ENCODE measurements around the gene GRAMD1B. TPM values are rescaled to one million over a fixed set of nuclear protein-coding genes. Genes with fewer than 3 reads are reported as not detected.

Gene GRAMD1B
- total RNA-seq, 4 donors from 2014 or later = 2.1 to 7.8 (median 3.2) TPM

DNA sequence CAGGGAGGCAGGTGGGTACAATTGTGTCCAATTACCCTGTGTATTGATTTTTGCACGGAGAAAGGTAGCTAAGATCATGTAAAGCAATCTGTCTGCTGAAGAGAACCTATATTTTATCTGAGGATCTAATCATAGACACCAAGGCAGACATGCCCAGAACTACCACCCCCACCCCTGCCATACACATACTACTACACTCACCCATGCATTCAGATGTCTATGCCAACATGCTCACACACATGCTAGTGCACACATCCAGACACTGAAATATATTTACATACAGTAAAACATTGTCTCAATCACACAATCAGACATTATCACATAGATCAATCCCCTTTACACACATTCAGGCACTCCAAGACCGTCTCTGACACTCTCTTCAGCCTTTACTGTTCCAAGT is 222.5 kb downstream of the GRAMD1B start:
- Histone ChIP-seq H3K9me3 (no peaks in the 10 kb centered on the region), H3K4me3 (peak overlapping the region in 3 of 4 donors; percentile 68 to 94 (median 72)), H3K36me3 (no peaks in the 10 kb centered on the region), H3K27me3 (no peaks in the 10 kb centered on the region), H3K4me1 (peaks cover 23 to 36% of the 10 kb centered on the region in 2 donors), H3K27ac (no peak overlapping the region)
- DNase-seq (no peak), ATAC-seq (no peak)
- in situ Hi-C loops (cut with MboI; ENCODE audit: low sequenced_read_pairs in 4 of 4) (no loop called here), intact Hi-C loops (cut with DNase I; ENCODE audit: low total_unique reads) (no loop called here)
- TF ChIP-seq POLR2A (IDR thresholded peaks at IDR 0.05) = no peak
- TF ChIP-seq, protein P1, sequence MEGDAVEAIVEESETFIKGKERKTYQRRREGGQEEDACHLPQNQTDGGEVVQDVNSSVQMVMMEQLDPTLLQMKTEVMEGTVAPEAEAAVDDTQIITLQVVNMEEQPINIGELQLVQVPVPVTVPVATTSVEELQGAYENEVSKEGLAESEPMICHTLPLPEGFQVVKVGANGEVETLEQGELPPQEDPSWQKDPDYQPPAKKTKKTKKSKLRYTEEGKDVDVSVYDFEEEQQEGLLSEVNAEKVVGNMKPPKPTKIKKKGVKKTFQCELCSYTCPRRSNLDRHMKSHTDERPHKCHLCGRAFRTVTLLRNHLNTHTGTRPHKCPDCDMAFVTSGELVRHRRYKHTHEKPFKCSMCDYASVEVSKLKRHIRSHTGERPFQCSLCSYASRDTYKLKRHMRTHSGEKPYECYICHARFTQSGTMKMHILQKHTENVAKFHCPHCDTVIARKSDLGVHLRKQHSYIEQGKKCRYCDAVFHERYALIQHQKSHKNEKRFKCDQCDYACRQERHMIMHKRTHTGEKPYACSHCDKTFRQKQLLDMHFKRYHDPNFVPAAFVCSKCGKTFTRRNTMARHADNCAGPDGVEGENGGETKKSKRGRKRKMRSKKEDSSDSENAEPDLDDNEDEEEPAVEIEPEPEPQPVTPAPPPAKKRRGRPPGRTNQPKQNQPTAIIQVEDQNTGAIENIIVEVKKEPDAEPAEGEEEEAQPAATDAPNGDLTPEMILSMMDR (IDR thresholded peaks at IDR 0.05 in 4 of 5, conservative IDR thresholded peaks at IDR 0.05 in 1 of 5) = no peak

DNA sequence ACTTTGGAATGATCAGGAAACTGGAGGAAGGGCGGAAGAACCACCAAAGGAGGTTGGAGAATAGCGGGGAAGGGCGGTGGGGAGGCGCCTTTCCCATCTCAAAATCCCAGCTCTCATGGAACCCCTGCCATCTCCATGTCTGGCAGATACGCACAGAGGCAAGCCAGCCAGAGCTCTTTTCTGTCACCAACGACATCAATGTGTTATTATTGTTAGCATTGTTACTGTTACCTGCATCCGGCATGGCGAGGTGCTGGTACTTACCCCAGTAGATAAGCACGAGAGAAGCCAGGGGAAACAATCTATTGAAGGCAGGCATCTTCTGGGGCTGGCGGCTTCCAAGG is 223.4 kb downstream of the GRAMD1B start:
- TF ChIP-seq POLR2A (IDR thresholded peaks at IDR 0.05) = no peak
- TF ChIP-seq, protein P1 (IDR thresholded peaks at IDR 0.05 in 4 of 5, conservative IDR thresholded peaks at IDR 0.05 in 1 of 5) = no peak
- no peaks in the 10 kb centered on the region for H3K9me3 ChIP-seq
- no peaks in the 10 kb centered on the region for H3K36me3 ChIP-seq
- peak overlapping the region; percentile 68 to 94 (median 72) for H3K4me3 ChIP-seq
- no peaks in the 10 kb centered on the region for H3K27me3 ChIP-seq
- DNase-seq = no peak
- peak overlapping the region in 2 of 4 donors; percentile 85 to 95 for H3K27ac ChIP-seq
- H3K4me1 ChIP-seq = peaks cover 26 to 36% of the 10 kb centered on the region in 2 donors
- no peak for ATAC-seq
- in situ Hi-C loops (cut with MboI; ENCODE audit: low sequenced_read_pairs in 4 of 4) = no loop called here
- intact Hi-C loops (cut with DNase I; ENCODE audit: low total_unique reads) = no loop called here

DNA sequence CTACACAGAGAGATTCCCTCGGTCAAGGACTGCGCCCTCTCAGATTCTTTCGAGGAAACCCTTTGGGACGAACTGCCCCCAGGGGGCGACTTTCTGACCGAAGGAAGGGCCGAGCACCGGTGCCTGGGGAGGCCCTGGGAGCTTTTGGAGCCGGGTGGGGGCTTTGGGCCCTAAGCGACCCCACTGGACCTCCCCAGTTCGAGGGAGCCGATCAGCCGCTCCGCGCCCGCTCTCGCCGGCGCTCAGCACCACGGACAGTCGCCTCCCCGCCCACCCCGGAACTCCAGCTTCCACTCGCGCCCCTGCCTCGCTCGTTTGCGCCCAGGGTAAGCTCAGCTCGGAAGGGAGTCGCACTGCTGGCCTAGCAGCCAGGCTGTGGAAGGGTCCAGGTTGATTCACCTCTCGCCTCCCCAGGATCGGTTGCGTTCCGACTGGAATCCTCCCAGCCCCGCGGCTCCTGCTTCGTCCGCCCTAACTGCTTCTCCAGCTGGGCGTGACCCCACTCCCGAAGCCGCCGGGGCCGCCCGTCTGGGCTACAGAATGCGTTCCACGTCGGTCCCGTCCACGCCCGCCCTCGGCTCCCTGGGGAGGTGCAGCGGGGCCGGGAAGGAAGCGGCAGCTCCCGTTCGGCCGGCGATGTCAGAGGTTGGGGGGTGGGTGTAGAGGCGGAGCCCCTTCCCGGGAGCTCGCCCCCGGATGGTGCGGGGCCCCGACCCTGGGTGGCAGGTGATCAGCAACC is 223.9 kb downstream of the GRAMD1B start:
- no peaks in the 10 kb centered on the region for H3K27me3 ChIP-seq
- H3K4me3 ChIP-seq = peak overlapping the region; percentile 68 to 94 (median 72)
- no peaks in the 10 kb centered on the region for H3K36me3 ChIP-seq
- peaks cover 26 to 36% of the 10 kb centered on the region in 2 donors for H3K4me1 ChIP-seq
- in situ Hi-C loops (cut with MboI; ENCODE audit: low sequenced_read_pairs in 4 of 4) (no loop called here), intact Hi-C loops (cut with DNase I; ENCODE audit: low total_unique reads) (loop anchor here (2.0 kb wide), 1 partner anchor 13 kb away; no protein-coding TSS in a partner anchor)
- ATAC-seq = peak; percentile 41 to 45
- no peaks in the 10 kb centered on the region for H3K9me3 ChIP-seq
- peak in 1 of 2 donors; percentile 25 for DNase-seq
- H3K27ac ChIP-seq = peak overlapping the region; percentile 85 to 95 (median 90)
- no peak for TF ChIP-seq POLR2A (IDR thresholded peaks at IDR 0.05)
- TF ChIP-seq, protein P1 (IDR thresholded peaks at IDR 0.05 in 4 of 5, conservative IDR thresholded peaks at IDR 0.05 in 1 of 5) = peak in 2 of 5 experiments; percentile 23 to 26

DNA sequence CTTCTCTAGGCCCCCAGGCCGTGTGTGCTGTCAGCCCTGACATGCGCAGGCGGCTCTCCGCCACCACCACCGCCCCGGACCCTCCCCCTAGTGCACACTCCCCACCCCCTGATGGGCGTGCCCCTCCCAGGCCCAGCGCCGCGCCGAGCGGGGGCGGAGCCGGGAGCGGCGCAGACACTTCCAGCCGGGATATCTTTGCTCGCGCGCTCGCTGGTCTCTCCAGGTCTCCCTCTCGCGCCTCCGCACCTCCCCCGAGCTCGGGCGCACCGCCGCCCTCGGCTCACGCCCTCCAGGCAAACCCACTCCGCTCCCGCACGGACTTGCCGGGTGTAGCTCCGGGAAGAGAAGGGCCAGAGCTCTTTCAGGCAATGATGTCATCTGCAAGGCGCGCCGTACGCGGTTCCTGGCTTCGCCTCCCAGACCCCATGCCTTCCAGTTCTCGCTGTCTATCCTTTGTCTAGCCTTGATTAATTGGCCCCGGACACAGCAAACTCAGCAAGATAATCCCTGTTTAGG is 224.6 kb downstream of the GRAMD1B start, which contains the start of gene SCN3B:
Gene SCN3B, minus strand, starts transcription at position 59 of the 516 bp plus-strand sequence. CDS start 823 bp downstream, outside the sequence.
- in situ Hi-C loops (cut with MboI; ENCODE audit: low sequenced_read_pairs in 4 of 4) (no loop called here), intact Hi-C loops (cut with DNase I; ENCODE audit: low total_unique reads) (loop anchor here (2.0 kb wide), 1 partner anchor 14 kb away; no protein-coding TSS in a partner anchor)
- peak; percentile 65 to 69 for DNase-seq
- H3K9me3 ChIP-seq = no peaks in the 10 kb centered on the region
- peak within 1 kb of the TSS; percentile 68 to 94 (median 72) for H3K4me3 ChIP-seq
- H3K36me3 ChIP-seq = no peaks in the 10 kb centered on the region
- peak within 1 kb of the TSS; percentile 85 to 95 (median 90) for H3K27ac ChIP-seq
- H3K4me1 ChIP-seq = peaks cover 26 to 36% of the 10 kb centered on the region in 2 donors
- TF ChIP-seq POLR2A (IDR thresholded peaks at IDR 0.05) = peak; percentile 53 to 68
- TF ChIP-seq, protein P1 (IDR thresholded peaks at IDR 0.05 in 4 of 5, conservative IDR thresholded peaks at IDR 0.05 in 1 of 5) = no peak
- peak; percentile 76 to 80 for ATAC-seq
- no peaks in the 10 kb centered on the region for H3K27me3 ChIP-seq

All from gastrocnemius medialis (tissue), 4 donors.